ENCODE measurements around the gene KCNF1.

The KCNF1 gene

DNA sequence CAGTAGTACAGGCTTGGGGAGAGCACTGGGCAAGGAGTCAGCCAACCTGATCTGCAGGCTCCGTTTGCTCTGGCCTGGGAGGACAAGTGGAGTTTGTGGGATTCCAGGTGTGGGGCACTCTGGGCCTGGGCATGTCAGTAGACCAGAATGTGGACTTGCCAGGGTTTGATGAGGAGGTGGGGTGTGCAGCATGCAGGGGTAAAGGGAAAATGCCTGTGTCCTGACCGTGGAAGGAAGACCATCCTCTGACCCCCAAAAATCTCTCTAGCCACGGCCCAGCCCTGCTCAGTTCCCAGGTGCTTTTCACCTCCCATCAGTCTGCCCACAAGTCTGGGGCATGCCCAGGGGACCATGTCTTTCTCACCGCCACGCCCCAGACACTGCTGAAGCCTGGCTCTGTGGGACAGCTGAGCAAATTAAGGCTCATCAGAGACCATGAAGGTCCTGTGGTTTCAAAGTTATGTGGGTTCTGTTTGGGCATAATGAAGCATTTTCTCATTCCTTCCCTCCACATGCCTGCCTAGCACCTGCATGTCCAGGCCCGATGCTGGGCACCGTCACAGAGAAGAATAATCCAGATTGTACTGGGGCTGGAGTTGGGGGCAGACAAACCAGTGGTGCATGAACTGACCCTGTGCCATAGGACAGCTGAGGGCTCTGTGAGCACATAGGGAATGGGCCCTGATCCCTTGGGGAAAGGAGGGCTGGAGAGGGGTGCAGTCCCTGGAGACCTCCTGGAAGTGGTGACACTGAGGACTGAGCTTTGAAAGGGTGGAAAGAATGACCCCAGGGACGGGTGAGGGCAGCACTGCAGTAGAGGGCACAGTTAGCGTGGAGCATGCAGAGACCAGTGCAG is 6.5 kb upstream of the KCNF1 start:
- Histone ChIP-seq H3K27me3 (ENCODE audit: control insufficient read depth, insufficient read depth, low read length) (no peaks in the 10 kb centered on the region), H3K27ac (ENCODE audit: low read length) (no peak overlapping the region), H3K9me3 (ENCODE audit: control insufficient read depth, insufficient read depth, low read length) (no peaks in the 10 kb centered on the region), H3K4me3 (ENCODE audit: low read length) (no peak overlapping the region), H3K36me3 (ENCODE audit: control insufficient read depth, insufficient read depth, low read length) (no peaks in the 10 kb centered on the region), H3K4me1 (ENCODE audit: control insufficient read depth, insufficient read depth, low read length) (no peaks in the 10 kb centered on the region)
- DNase-seq (ENCODE audit: low read depth, low spot score), result no peak
- WGBS (ENCODE audit: insufficient coverage, insufficient read length), result no CpG with 5 or more reads among the region's 9 CpGs

DNA sequence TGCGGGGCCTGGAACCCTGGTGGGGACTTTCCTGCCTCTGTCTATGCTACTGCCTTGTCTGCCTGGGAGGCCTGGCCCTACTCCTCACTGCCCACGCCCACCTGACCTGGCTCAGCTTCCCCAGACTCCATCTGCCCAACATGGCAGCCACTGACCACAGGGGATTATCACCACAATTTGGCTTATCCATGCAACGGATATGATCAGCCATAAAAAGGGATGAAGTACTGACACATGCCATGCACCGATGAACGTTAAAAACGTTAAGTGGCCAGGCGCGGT is 5.9 kb upstream of the KCNF1 start:
- no peaks in the 10 kb centered on the region for H3K9me3 ChIP-seq (ENCODE audit: control insufficient read depth, insufficient read depth, low read length)
- DNase-seq (ENCODE audit: low read depth, low spot score), result no peak
- H3K27ac ChIP-seq (ENCODE audit: low read length), result no peak overlapping the region
- H3K27me3 ChIP-seq (ENCODE audit: control insufficient read depth, insufficient read depth, low read length), result peaks cover under 1% of the 10 kb centered on the region; the same call in 1 of the 2 replicates
- no CpG with 5 or more reads among the region's 8 CpGs for WGBS (ENCODE audit: insufficient coverage, insufficient read length)
- H3K4me1 ChIP-seq (ENCODE audit: control insufficient read depth, insufficient read depth, low read length), result no peaks in the 10 kb centered on the region
- no peak overlapping the region for H3K4me3 ChIP-seq (ENCODE audit: low read length)
- H3K36me3 ChIP-seq (ENCODE audit: control insufficient read depth, insufficient read depth, low read length), result no peaks in the 10 kb centered on the region

DNA sequence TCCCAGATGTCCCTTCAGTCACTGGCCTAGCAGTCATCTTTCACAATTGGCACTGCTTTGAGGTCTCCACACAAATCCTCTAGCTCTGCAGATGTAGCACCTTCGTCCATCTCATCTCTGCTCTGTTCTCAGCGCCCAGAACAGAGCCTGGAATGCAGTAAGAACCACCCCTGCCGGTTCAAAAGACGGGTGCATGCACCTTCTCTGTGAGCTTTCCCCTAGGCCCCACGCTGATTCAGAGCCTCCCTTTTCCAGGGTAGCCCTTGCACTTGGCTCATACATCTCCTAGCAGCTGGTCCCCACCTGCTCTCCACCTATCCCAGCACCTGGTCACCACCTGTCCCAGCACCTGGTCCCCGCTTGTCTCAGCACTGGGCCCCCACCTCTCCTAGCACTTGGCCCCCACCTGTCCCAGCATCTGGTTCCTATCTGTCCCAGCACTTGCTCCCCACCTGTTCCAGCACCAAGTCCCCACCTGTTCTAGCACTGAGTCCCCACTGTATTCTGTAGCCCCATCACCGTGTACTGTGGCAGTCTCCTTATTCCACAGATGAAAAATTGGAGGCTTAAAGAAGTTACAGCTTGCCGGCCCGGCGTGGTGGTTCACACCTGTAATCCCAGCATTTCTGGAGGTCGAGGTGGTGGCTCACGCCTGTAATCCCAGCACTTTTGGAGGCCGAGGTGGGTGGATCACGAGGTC is 4.7 kb upstream of the KCNF1 start:
- no peak overlapping the region for H3K4me3 ChIP-seq (ENCODE audit: low read length)
- 0 out of 2 replicates have a peak, but pooled peaks cover 3% of the 10 kb centered on the region for H3K4me1 ChIP-seq (ENCODE audit: control insufficient read depth, insufficient read depth, low read length)
- no peaks in the 10 kb centered on the region for H3K9me3 ChIP-seq (ENCODE audit: control insufficient read depth, insufficient read depth, low read length)
- DNase-seq (ENCODE audit: low read depth, low spot score), result no peak
- H3K36me3 ChIP-seq (ENCODE audit: control insufficient read depth, insufficient read depth, low read length), result no peaks in the 10 kb centered on the region
- H3K27me3 ChIP-seq (ENCODE audit: control insufficient read depth, insufficient read depth, low read length), result peaks cover 5% of the 10 kb centered on the region; the same call in 1 of the 2 replicates
- H3K27ac ChIP-seq (ENCODE audit: low read length), result no peak overlapping the region
- no CpG with 5 or more reads among the region's 14 CpGs for WGBS (ENCODE audit: insufficient coverage, insufficient read length)

DNA sequence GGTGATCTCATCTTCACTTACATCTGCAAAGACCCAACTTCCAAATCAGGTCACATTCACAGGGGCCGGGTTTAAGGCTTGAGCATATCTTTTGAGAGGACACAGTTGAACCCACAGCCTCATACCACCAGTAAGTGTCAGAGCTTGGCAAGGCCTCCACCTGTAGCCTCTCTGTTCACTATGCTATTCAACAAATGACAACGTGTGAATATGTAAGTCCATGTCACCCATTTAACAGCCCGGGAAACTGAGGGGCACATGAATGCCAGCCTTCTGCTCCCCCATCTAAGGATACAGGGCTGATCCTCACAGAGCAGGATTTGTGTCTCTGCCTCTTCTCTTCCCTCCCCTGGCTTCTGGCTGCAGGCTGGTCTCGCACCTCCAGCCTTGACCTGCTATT is 3.5 kb upstream of the KCNF1 start:
- H3K27ac ChIP-seq (ENCODE audit: low read length), result no peak overlapping the region
- H3K4me3 ChIP-seq (ENCODE audit: low read length), result no peak overlapping the region
- peaks cover 14% of the 10 kb centered on the region for H3K27me3 ChIP-seq (ENCODE audit: control insufficient read depth, insufficient read depth, low read length)
- WGBS (ENCODE audit: insufficient coverage, insufficient read length), result no CpG with 5 or more reads among the region's 4 CpGs
- H3K4me1 ChIP-seq (ENCODE audit: control insufficient read depth, insufficient read depth, low read length), result 0 out of 2 replicates have a peak, but pooled peaks cover 6% of the 10 kb centered on the region
- H3K36me3 ChIP-seq (ENCODE audit: control insufficient read depth, insufficient read depth, low read length), result no peaks in the 10 kb centered on the region; the same call in 1 of the 2 replicates
- DNase-seq (ENCODE audit: low read depth, low spot score), result no peak
- no peaks in the 10 kb centered on the region for H3K9me3 ChIP-seq (ENCODE audit: control insufficient read depth, insufficient read depth, low read length)

DNA sequence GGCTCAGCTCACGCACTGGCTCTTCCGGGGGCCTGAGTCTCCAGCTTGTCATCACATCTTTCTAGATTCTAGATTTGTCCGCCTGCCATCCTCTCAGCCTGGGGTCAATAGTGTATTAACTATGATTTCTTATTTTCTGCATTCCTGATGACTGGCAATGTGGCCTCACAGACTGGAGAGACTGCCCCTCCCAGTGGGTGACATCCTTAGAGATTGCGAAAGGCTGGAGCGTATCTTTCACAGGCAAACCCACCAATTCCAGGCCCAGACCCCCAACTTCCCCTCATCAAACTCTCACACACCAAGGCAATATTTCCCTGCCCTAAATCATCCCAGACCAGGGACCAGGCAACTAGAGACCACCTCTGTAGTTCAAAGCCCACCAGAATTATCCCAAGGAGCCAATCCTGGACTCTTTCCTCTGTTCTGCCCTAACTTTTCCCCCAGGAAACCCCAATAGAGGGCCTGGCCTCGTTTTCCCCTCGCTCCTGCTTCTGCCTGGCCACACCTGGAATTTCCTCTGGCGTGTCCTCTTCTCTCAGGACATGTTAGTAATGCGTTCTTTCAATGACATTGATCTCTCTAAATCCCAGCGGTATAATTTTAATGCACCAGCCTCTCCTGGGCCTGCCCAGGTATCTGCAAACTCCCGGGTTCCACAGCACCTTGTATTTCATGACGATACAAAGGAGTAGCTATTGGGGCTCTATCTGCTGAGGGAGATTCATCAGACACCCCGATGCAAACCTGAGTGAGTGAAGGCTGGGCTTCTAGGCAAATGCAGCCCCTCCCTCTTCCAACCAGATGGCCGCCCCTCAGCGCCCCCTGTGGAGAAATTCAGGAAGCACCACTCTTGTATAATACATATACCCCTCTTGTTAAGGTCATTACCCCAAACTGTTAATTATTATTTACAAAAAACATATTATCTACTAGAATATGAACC is 2.4 kb upstream of the KCNF1 start:
- H3K27me3 ChIP-seq (ENCODE audit: control insufficient read depth, insufficient read depth, low read length), result peaks cover 15% of the 10 kb centered on the region
- DNase-seq (ENCODE audit: low read depth, low spot score), result no peak
- no CpG with 5 or more reads among the region's 15 CpGs for WGBS (ENCODE audit: insufficient coverage, insufficient read length)

DNA sequence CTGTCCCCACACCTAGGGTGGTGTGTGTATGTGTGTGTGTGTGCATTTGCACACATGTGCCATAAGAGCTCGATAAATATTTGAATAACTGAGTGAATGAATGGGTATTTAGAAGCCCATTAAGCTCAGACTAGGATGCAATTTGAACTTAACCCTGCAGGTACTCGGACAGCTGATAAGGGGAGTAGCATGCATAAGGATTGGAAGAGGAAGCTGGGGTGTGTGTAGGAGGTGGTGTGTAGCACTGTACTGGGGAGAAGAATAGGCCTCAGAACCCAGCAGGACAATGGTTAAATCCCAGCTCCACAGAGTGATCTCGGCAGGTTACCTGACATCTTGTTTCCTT is 1.8 kb upstream of the KCNF1 start:
- Histone ChIP-seq H3K36me3 (ENCODE audit: control insufficient read depth, insufficient read depth, low read length) (no peaks in the 10 kb centered on the region; the same call in 1 of the 2 replicates), H3K27ac (ENCODE audit: low read length) (no peak overlapping the region), H3K9me3 (ENCODE audit: control insufficient read depth, insufficient read depth, low read length) (no peaks in the 10 kb centered on the region), H3K27me3 (ENCODE audit: control insufficient read depth, insufficient read depth, low read length) (peaks cover 15% of the 10 kb centered on the region), H3K4me1 (ENCODE audit: control insufficient read depth, insufficient read depth, low read length) (0 out of 2 replicates have a peak, but pooled peaks cover 6% of the 10 kb centered on the region), H3K4me3 (ENCODE audit: low read length) (no peak overlapping the region)
- no peak for DNase-seq (ENCODE audit: low read depth, low spot score)
- WGBS (ENCODE audit: insufficient coverage, insufficient read length), result no CpG with 5 or more reads among the region's 3 CpGs

More for the DNA sequence above, 2.4 kb upstream of the KCNF1 start:
- Histone ChIP-seq H3K9me3 (ENCODE audit: control insufficient read depth, insufficient read depth, low read length) (no peaks in the 10 kb centered on the region), H3K36me3 (ENCODE audit: control insufficient read depth, insufficient read depth, low read length) (no peaks in the 10 kb centered on the region; the same call in 1 of the 2 replicates), H3K4me1 (ENCODE audit: control insufficient read depth, insufficient read depth, low read length) (0 out of 2 replicates have a peak, but pooled peaks cover 6% of the 10 kb centered on the region), H3K4me3 (ENCODE audit: low read length) (no peak overlapping the region), H3K27ac (ENCODE audit: low read length) (no peak overlapping the region)

DNA sequence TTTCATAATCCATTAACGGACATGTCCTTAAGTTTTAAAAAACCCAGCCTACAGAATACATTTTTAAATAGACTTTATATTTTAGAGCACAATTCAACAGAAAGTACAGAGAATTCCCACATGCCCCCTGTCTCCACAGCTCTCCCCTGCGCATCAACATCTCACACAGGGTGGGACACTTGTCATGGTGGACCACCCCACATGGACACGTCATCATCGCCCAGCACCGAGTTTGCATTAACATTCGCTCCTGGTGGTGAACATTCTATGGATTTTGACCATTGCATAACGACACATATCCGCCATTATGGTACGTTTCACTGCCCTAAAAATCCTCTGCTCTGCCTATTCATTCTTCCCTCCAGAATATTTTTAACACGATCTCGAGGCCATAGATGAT is 1.1 kb upstream of the KCNF1 start:
- WGBS (ENCODE audit: insufficient coverage, insufficient read length), result no CpG with 5 or more reads among the region's 11 CpGs
- H3K36me3 ChIP-seq (ENCODE audit: control insufficient read depth, insufficient read depth, low read length), result no peaks in the 10 kb centered on the region; the same call in 1 of the 2 replicates
- H3K9me3 ChIP-seq (ENCODE audit: control insufficient read depth, insufficient read depth, low read length), result no peaks in the 10 kb centered on the region
- no peak overlapping the region for H3K27ac ChIP-seq (ENCODE audit: low read length)
- DNase-seq (ENCODE audit: low read depth, low spot score), result no peak
- peaks cover 6% of the 10 kb centered on the region; the same call in 1 of the 2 replicates for H3K4me1 ChIP-seq (ENCODE audit: control insufficient read depth, insufficient read depth, low read length)
- peaks cover 15% of the 10 kb centered on the region for H3K27me3 ChIP-seq (ENCODE audit: control insufficient read depth, insufficient read depth, low read length)
- no peak overlapping the region for H3K4me3 ChIP-seq (ENCODE audit: low read length)

DNA sequence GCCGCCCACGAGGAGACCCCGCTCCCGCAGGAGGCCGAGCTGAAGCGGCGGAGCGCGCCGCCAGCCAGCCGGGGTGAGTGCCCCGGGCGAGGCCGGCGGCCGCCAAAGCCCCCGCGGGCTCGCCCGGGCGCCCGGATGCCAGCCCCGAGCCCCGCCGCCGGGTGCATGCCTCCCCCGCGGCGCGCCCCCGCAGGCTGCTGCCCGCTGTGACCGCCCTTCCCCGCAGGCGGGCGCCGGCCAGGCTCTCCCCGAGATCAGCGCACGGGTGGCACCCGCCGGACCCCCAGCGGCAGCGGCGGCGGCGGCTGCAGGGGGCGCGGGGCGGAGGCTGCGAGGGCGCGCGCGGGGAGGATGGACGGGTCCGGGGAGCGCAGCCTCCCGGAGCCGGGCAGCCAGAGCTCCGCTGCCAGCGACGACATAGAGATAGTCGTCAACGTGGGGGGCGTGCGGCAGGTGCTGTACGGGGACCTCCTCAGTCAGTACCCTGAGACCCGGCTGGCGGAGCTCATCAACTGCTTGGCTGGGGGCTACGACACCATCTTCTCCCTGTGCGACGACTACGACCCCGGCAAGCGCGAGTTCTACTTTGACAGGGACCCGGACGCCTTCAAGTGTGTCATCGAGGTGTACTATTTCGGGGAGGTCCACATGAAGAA is 470 bp downstream of the KCNF1 start:
- peaks cover 10% of the 10 kb centered on the region; the same call in 1 of the 2 replicates for H3K4me1 ChIP-seq (ENCODE audit: control insufficient read depth, insufficient read depth, low read length)
- H3K27me3 ChIP-seq (ENCODE audit: control insufficient read depth, insufficient read depth, low read length), result peaks cover 15% of the 10 kb centered on the region
- no peak for DNase-seq (ENCODE audit: low read depth, low spot score)
- H3K27ac ChIP-seq (ENCODE audit: low read length), result no peak overlapping the region
- H3K4me3 ChIP-seq (ENCODE audit: low read length), result peak overlapping the region; percentile 58; the same call in 1 of the 2 replicates
- no peaks in the 10 kb centered on the region for H3K9me3 ChIP-seq (ENCODE audit: control insufficient read depth, insufficient read depth, low read length)
- no CpG with 5 or more reads among the region's 81 CpGs for WGBS (ENCODE audit: insufficient coverage, insufficient read length)
- no peaks in the 10 kb centered on the region; the same call in 1 of the 2 replicates for H3K36me3 ChIP-seq (ENCODE audit: control insufficient read depth, insufficient read depth, low read length)

DNA sequence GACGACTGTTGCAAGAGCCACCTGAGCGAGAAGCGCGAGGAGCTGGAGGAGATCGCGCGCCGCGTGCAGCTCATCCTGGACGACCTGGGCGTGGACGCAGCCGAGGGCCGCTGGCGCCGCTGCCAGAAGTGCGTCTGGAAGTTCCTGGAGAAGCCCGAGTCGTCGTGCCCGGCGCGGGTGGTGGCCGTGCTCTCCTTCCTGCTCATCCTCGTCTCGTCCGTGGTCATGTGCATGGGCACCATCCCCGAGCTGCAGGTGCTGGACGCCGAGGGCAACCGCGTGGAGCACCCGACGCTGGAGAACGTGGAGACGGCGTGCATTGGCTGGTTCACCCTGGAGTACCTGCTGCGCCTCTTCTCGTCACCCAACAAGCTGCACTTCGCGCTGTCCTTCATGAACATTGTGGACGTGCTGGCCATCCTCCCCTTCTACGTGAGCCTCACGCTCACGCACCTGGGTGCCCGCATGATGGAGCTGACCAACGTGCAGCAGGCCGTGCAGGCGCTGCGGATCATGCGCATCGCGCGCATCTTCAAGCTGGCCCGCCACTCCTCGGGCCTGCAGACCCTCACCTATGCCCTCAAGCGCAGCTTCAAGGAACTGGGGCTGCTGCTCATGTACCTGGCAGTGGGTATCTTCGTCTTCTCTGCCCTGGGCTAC is 1.2 kb downstream of the KCNF1 start:
- WGBS (ENCODE audit: insufficient coverage, insufficient read length), result no CpG with 5 or more reads among the region's 58 CpGs
- no peaks in the 10 kb centered on the region; the same call in 1 of the 2 replicates for H3K36me3 ChIP-seq (ENCODE audit: control insufficient read depth, insufficient read depth, low read length)
- H3K4me3 ChIP-seq (ENCODE audit: low read length), result no peak overlapping the region
- DNase-seq (ENCODE audit: low read depth, low spot score), result no peak
- H3K27ac ChIP-seq (ENCODE audit: low read length), result no peak overlapping the region
- H3K9me3 ChIP-seq (ENCODE audit: control insufficient read depth, insufficient read depth, low read length), result no peaks in the 10 kb centered on the region
- H3K4me1 ChIP-seq (ENCODE audit: control insufficient read depth, insufficient read depth, low read length), result peaks cover 10% of the 10 kb centered on the region; the same call in 1 of the 2 replicates
- peaks cover 15% of the 10 kb centered on the region for H3K27me3 ChIP-seq (ENCODE audit: control insufficient read depth, insufficient read depth, low read length)
